ENCODE results near the gene KNDC1.

KNDC1 gene

DNA sequence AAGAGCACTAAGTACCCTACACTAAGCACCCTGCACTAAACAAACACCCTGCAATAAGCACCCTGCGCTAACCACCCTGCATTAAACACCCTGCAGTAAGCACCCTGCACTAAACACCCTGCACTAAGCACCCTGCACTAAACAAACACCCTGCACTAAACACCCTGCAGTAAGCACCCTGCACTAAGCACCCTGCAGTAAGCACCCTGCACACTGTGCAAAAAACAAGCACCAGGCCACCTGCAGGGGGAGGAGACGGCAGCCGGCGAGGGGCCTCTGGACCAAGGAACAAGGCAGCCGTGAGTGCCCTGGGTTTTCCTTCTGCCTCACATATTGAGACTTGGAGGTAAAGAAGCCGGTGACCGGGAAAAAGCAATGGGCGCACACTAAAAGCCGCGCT lies 30.2 kb downstream of the KNDC1 start:
- no peak for DNase-seq (ENCODE audit: extremely low read depth, low read depth)
- no peak overlapping the region for H3K4me3 ChIP-seq (replicated peaks; ENCODE audit: low read depth, low read length)
- TF ChIP-seq, protein P1, sequence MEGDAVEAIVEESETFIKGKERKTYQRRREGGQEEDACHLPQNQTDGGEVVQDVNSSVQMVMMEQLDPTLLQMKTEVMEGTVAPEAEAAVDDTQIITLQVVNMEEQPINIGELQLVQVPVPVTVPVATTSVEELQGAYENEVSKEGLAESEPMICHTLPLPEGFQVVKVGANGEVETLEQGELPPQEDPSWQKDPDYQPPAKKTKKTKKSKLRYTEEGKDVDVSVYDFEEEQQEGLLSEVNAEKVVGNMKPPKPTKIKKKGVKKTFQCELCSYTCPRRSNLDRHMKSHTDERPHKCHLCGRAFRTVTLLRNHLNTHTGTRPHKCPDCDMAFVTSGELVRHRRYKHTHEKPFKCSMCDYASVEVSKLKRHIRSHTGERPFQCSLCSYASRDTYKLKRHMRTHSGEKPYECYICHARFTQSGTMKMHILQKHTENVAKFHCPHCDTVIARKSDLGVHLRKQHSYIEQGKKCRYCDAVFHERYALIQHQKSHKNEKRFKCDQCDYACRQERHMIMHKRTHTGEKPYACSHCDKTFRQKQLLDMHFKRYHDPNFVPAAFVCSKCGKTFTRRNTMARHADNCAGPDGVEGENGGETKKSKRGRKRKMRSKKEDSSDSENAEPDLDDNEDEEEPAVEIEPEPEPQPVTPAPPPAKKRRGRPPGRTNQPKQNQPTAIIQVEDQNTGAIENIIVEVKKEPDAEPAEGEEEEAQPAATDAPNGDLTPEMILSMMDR (IDR thresholded peaks at IDR 0.05; ENCODE audit: low read depth, low read length, missing control alignments), result no peak

DNA sequence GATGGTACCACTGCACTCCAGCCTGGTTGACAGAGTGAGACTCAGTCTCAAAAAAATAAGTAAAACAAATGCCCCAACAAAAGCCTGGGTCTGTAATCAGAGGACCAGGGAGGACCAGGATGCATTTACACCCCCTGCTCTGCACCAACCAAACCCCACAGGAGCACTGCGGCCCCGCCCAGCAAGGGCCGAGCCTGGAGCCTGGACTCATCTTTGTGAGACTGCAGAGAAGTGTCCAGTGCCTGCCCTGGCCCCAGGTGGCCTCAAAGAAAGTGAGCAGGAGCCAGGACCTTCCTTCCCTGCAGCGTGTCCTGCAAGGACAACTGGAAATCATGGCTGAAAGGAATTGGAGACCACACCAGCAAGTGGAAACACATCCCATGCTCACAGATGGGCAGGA lies 31.6 kb downstream of the KNDC1 start:
- H3K4me3 ChIP-seq (replicated peaks; ENCODE audit: low read depth, low read length), result no peak overlapping the region
- TF ChIP-seq, protein P1 (IDR thresholded peaks at IDR 0.05; ENCODE audit: low read depth, low read length, missing control alignments), result no peak
- DNase-seq (ENCODE audit: extremely low read depth, low read depth), result no peak

DNA sequence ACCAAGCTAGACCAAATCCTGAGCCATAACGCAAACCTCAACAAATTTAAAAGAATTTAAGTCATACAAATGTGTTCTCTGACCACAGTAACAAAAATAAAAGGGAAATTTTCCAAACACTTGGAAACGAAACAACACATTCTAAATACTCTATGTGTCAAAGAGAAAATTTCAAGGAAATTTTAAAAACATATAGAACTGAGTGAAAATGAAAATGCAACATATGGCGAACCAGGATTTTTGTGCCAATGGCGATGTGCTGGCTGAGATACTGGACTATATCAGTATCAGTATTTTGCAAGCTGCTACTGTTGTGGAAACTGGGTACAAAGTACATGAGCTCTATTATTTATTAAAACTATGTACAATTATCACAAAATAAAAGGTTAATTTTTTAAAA lies 34.1 kb downstream of the KNDC1 start:
- no peak overlapping the region for H3K4me3 ChIP-seq (replicated peaks; ENCODE audit: low read depth, low read length)
- no peak for DNase-seq (ENCODE audit: extremely low read depth, low read depth)
- TF ChIP-seq, protein P1 (IDR thresholded peaks at IDR 0.05; ENCODE audit: low read depth, low read length, missing control alignments), result no peak

DNA sequence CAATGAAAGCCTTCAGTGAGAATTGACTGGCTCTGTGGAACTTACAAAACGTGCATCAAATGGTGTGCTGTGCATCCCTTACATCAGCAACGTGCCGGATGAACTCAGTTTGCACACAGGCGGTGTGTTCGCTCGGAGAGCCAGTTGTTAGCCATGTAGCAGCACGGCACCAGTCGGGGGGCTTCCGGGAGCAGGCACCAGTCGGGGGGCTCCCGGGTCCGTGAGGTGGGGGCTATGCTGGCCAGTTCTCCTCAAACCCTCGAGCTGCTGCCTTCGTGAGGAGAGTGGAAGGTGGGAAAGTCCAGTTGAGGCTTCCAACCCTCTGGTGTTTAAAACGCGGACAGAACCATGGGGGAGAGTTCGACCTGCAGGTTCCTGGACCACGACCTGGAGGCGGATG lies 35.1 kb downstream of the KNDC1 start:
- no peak overlapping the region for H3K4me3 ChIP-seq (replicated peaks; ENCODE audit: low read depth, low read length)
- DNase-seq (ENCODE audit: extremely low read depth, low read depth), result no peak
- TF ChIP-seq, protein P1 (IDR thresholded peaks at IDR 0.05; ENCODE audit: low read depth, low read length, missing control alignments), result no peak

DNA sequence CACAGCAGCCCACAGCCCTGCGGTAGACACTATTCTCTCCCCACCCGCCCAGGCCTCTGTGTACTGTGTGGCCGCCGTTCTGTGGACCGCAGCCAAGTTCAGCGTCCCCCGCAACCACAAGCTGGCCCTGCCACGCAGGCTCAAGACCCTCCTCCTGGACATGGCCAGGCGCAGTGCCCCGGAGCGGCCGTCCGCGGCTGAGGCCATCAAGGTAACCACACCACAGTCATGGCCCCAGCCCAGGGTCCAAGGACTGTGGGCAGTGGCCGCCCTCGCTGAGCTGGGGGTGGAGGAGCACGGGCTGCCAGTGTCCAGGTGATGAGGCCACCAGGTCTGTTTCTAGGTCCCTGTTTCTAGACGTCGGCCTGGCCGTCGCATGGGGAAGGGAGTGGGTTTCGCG lies 35.6 kb downstream of the KNDC1 start:
- no peak overlapping the region for H3K4me3 ChIP-seq (replicated peaks; ENCODE audit: low read depth, low read length)
- DNase-seq (ENCODE audit: extremely low read depth, low read depth), result no peak
- TF ChIP-seq, protein P1 (IDR thresholded peaks at IDR 0.05; ENCODE audit: low read depth, low read length, missing control alignments), result no peak

DNA sequence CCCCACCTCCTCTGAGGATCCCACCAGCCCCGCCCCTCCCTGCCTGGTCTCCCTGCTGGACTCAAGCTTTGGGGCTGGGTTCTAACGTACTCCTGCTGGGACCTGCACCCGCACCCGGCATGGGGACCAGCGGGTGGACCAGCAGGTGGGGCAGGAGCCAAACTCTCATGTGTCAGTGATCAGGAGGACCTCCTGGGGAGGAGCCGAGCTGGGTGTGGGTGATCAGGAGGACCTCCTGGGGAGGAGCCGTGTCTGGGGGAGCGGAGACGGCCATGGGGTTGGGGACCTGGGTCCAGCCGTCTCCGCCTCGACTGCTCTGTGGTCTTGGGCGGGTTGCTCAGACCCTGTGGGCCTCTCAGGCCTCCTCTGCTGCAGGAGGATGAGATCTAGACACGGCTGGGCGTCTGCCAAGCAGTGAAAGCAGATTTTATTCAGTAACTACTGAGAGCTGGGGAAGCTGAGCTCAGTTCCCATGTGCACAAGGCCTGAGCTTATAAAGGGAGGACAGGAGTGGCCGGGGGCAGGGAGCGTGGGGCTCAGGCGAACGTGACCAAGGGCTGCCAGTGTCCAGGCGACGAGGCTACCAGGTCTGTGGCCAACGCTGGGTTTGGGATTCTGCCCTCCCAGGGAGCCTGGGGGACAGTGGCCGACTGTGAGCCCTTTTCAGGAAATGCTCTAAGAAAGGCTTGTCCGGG lies 36.3 kb downstream of the KNDC1 start:
- no peak overlapping the region for H3K4me3 ChIP-seq (replicated peaks; ENCODE audit: low read depth, low read length)
- no peak for DNase-seq (ENCODE audit: extremely low read depth, low read depth)
- TF ChIP-seq, protein P1 (IDR thresholded peaks at IDR 0.05; ENCODE audit: low read depth, low read length, missing control alignments), result no peak
